ENCODE data around the gene PCBP3. TPM values are rescaled to one million over a fixed set of nuclear protein-coding genes. Genes with fewer than 3 reads are reported as not detected.

Gene PCBP3
- total and polyA plus RNA-seq, 2 of the 8 experiments (the other 6 are each of a cell fraction or from before 2014, with no cell fraction given), result 3.5 to 6.3 TPM

GRCh38 chr21:45889256-45889655 lies 245.7 kb downstream of the PCBP3 start:
- DNase-seq (ENCODE audit: low read depth in 1 of 2, low spot score in 2 of 2) (no peak), FAIRE-seq (no peak)
- Histone ChIP-seq H2BK12ac (ENCODE audit: low read depth, low read length) (no peak overlapping the region), H3K56ac (replicated peaks; ENCODE audit: insufficient read length, low read depth, low read length) (no peak overlapping the region), H3K23ac (ENCODE audit: insufficient read length) (no peak overlapping the region), H2AK5ac (ENCODE audit: low read depth, low read length) (no peak overlapping the region), H3K4me2 (ENCODE audit: insufficient read depth in 1 of 2, low read depth in 2 of 2, low read length in 2 of 2) (no peak overlapping the region), H3K9ac (replicated peaks in 1 of 4; ENCODE audit: extremely low read depth in 1 of 4, low read depth in 3 of 4, low read length in 3 of 4) (no peak overlapping the region), H2BK20ac (ENCODE audit: low read length) (no peak overlapping the region), H3K14ac (ENCODE audit: insufficient read length) (no peak overlapping the region), H3K4me3 (ENCODE audit: extremely low read depth in 1 of 4, insufficient read depth in 2 of 4, low read depth in 3 of 4, low read length in 4 of 4) (no peak overlapping the region), H2AFZ (ENCODE audit: low read length) (no peak overlapping the region), H4K91ac (replicated peaks; ENCODE audit: insufficient read length, low read length) (no peak overlapping the region), H3K23me2 (ENCODE audit: low read depth, low read length) (no peaks in the 10 kb centered on the region), H3K27me3 (replicated peaks in 1 of 4; ENCODE audit: control insufficient read depth in 3 of 4, extremely low read depth in 1 of 4, insufficient read depth in 3 of 4, low read length in 3 of 4) (no peaks in the 10 kb centered on the region), H2BK120ac (replicated peaks; ENCODE audit: low read depth, low read length) (no peak overlapping the region), H3K4me1 (replicated peaks in 1 of 4; ENCODE audit: control insufficient read depth in 3 of 4, insufficient read depth in 4 of 4, low read length in 3 of 4) (no peaks in the 10 kb centered on the region), H4K20me1 (replicated peaks in 1 of 2; ENCODE audit: control insufficient read depth in 1 of 2, insufficient read depth in 2 of 2, low read length in 2 of 2) (peaks cover 1 to 2% of the 10 kb centered on the region in 2 experiments), H3K9me3 (ENCODE audit: insufficient read depth in 2 of 2, low read depth in 1 of 2, low read length in 1 of 2) (no peaks in the 10 kb centered on the region), H3K27ac (ENCODE audit: low read depth, low read length) (no peak overlapping the region), H3K4ac (replicated peaks; ENCODE audit: insufficient read length, low read depth, low read length) (no peak overlapping the region), H4K5ac (ENCODE audit: insufficient read length, low read depth, low read length) (no peak overlapping the region), H3K18ac (ENCODE audit: extremely low read depth, low read length) (no peak overlapping the region), H3K79me1 (ENCODE audit: low read depth, low read length) (no peaks in the 10 kb centered on the region; the same call in 1 of the 2 replicates), H4K8ac (ENCODE audit: extremely low read depth, insufficient read depth, low read length) (no peak overlapping the region), H2BK15ac (ENCODE audit: low read length) (no peak overlapping the region), H3K36me3 (ENCODE audit: control insufficient read depth in 2 of 4, insufficient read depth in 4 of 4, low read length in 3 of 4) (no peaks in the 10 kb centered on the region), H2BK5ac (ENCODE audit: low read depth, low read length) (no peak overlapping the region), H3K79me2 (ENCODE audit: control insufficient read depth in 1 of 2, insufficient read depth in 2 of 2, low read length in 2 of 2) (no peaks in the 10 kb centered on the region)
- POLR2A ChIA-PET (ENCODE audit: partially characterized antibody), result interaction anchor here (0.9 to 1.1 kb wide), 2 partner anchors 9 to 10 kb away, joined by 3 to 5 read pairs; no protein-coding TSS in a partner anchor
- TF ChIP-seq YY1 (IDR thresholded peaks at IDR 0.05; ENCODE audit: low read depth, low read length) (no peak), SRF (IDR thresholded peaks at IDR 0.05; ENCODE audit: low read depth, low read length) (no peak)
- CTCF ChIA-PET (ENCODE audit: partially characterized antibody), result interaction anchor here (0.9 to 4.7 kb wide), 5 partner anchors 10 to 334 kb away, joined by 3 to 36 read pairs (median 6); no protein-coding TSS in a partner anchor
- WGBS, 2 experiments (ENCODE audit: extremely low coverage in 1 of 2, insufficient coverage in 1 of 2, insufficient read length in 1 of 2, insufficient replicate concordance in 2 of 2, low coverage in 1 of 2, low lambda C conversion rate in 2 of 2, missing lambda C conversion rate in 1 of 2), result 87% methylated on average over 10 of the region's 10 CpGs; no CpG with 5 or more reads in 1 of the 2 experiments
